SK-N-SH (cell line): Measurements from ENCODE around the gene MLC1. TPM values are rescaled to one million over a fixed set of nuclear protein-coding genes. Genes with fewer than 3 reads are reported as not detected.

ENCODE experiments used
- ELF1 ChIP-seq: IDR thresholded peaks from 2 replicates; pipeline ENCODE4 v1.4.0; 2012
- GATA2 ChIP-seq: sonication (generic); formaldehyde crosslinking; IDR thresholded peaks from 2 replicates; pipeline ENCODE4 v1.5.0; 2020; ENCODE audit warnings: mild to moderate bottlenecking, missing genetic modification reagents
- PBX3 ChIP-seq: IDR thresholded peaks from 2 replicates; pipeline ENCODE4; 2012
- RCOR1 ChIP-seq: fragments of 150-350 bp; IDR thresholded peaks from 2 replicates; pipeline ENCODE4 v1.6.1; 2017; ENCODE audit warnings: antibody characterized with exemption, low read length
- RFX5 ChIP-seq: IDR thresholded peaks from 2 replicates; pipeline ENCODE4 v1.6.1; 2012; ENCODE audit warnings: mild to moderate bottlenecking, improper control_type of control experiment, low read length
- TEAD4 ChIP-seq: IDR thresholded peaks from 2 replicates; pipeline ENCODE4 v1.4.0; 2012; ENCODE audit warnings: mild to moderate bottlenecking, borderline replicate concordance; ENCODE audit not compliant: insufficient read depth
- YY1 ChIP-seq: IDR thresholded peaks from 2 replicates; pipeline ENCODE4 v1.4.0; 2012; ENCODE audit warnings: low read depth, mild to moderate bottlenecking
- polyA plus RNA-seq, 3 experiments: library from polyadenylated mRNA; depleted of rRNA; stranded (reverse); fragments of >200 nt; gene quantifications; 2 replicates each; pipeline ENCODE4 v1.2.3, GENCODE V29; 2012
- TF ChIP-seq, protein P1 (sequence below): IDR thresholded peaks from 2 replicates; pipeline ENCODE4 v1.6.1; 2012; ENCODE audit warnings: mild to moderate bottlenecking, low read depth, low read length, moderate library complexity
- TF ChIP-seq, protein P2 (sequence below): IDR thresholded peaks from 2 replicates; pipeline ENCODE4 v1.4.0; 2012; ENCODE audit warnings: low read depth, borderline replicate concordance

Gene MLC1
- polyA plus RNA-seq, 1 of the 3 experiments (the other 2 are of a cell fraction), result not detected

DNA sequence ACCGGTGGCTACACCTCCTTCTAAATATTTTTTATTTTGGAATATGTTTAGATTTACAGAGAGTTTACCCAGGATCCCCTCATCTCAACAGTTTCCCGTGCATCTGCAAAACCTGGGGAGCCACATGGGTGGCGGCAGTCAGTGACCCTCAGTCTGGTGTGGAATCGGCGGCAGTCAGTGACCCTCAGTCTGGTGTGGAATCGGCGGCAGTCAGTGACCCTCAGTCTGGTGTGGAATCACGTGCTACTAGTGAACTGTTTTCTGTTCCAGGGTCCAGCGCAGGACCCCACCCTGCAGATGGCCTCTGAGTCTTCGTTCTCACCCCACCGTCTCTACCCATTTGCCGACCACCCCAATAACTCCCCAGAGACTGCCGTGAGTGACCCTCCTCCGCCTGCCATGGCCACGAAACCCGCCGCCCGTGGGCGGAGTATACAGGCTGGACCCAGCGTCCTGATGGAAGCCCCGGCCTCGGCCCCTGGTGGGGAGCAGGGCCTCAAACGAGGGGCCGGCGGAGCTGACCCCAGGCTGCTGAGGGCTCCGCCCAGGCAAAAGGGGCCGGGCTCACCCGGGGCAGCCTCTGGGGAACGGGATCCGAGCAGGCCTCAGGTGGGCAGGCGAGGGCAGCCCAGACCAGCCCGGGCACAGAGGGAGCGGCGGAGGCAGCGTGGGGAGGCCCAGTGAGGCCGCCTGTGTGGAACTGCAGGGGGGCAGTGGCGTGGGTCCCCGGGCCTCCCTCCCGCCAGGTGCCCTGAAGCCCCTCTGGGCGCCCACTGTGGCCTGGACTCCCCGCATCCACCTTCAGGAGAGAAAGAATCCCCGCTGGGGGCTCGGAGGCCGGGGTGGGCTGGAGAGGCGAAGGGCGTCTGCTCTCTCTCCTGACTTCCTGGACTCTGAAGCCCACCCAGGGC, 75.2 kb downstream of the MLC1 start (continued):
- TF ChIP-seq, protein P1, sequence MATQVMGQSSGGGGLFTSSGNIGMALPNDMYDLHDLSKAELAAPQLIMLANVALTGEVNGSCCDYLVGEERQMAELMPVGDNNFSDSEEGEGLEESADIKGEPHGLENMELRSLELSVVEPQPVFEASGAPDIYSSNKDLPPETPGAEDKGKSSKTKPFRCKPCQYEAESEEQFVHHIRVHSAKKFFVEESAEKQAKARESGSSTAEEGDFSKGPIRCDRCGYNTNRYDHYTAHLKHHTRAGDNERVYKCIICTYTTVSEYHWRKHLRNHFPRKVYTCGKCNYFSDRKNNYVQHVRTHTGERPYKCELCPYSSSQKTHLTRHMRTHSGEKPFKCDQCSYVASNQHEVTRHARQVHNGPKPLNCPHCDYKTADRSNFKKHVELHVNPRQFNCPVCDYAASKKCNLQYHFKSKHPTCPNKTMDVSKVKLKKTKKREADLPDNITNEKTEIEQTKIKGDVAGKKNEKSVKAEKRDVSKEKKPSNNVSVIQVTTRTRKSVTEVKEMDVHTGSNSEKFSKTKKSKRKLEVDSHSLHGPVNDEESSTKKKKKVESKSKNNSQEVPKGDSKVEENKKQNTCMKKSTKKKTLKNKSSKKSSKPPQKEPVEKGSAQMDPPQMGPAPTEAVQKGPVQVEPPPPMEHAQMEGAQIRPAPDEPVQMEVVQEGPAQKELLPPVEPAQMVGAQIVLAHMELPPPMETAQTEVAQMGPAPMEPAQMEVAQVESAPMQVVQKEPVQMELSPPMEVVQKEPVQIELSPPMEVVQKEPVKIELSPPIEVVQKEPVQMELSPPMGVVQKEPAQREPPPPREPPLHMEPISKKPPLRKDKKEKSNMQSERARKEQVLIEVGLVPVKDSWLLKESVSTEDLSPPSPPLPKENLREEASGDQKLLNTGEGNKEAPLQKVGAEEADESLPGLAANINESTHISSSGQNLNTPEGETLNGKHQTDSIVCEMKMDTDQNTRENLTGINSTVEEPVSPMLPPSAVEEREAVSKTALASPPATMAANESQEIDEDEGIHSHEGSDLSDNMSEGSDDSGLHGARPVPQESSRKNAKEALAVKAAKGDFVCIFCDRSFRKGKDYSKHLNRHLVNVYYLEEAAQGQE, result no peak
- TF ChIP-seq ELF1 (no peak), RCOR1 (no peak), PBX3 (no peak), TEAD4 (no peak), RFX5 (no peak), YY1 (no peak), GATA2 (CRISPR knock-in tag) (no peak)
- TF ChIP-seq, protein P2, sequence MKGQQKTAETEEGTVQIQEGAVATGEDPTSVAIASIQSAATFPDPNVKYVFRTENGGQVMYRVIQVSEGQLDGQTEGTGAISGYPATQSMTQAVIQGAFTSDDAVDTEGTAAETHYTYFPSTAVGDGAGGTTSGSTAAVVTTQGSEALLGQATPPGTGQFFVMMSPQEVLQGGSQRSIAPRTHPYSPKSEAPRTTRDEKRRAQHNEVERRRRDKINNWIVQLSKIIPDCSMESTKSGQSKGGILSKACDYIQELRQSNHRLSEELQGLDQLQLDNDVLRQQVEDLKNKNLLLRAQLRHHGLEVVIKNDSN, result no peak

Other genes with a start within 250 kb of the MLC1 start
- gene ZBED4, start 231.6 kb downstream of the MLC1 start, polyA plus RNA-seq (2012; rRNA removed), result 6.8 and 7.9 TPM in 2 replicates
- gene ALG12, start 167.0 kb downstream of the MLC1 start, polyA plus RNA-seq (2012; rRNA removed), result 7.5 and 9.9 TPM in 2 replicates
- gene CRELD2, start 166.8 kb downstream of the MLC1 start, polyA plus RNA-seq (2012; rRNA removed), result 92.5 and 113 TPM in 2 replicates
- 9.9 and 15.3 TPM in 2 replicates for gene PIM3, start 124.7 kb downstream of the MLC1 start, polyA plus RNA-seq (2012; rRNA removed)
- gene IL17REL, start 72.7 kb downstream of the MLC1 start, polyA plus RNA-seq (2012; rRNA removed), result not detected in 2 replicates
- gene TTLL8, start 27.1 kb downstream of the MLC1 start, polyA plus RNA-seq (2012; rRNA removed), result not detected in 2 replicates
- 2.1 and 3.0 TPM in 2 replicates for gene MOV10L1, start 4.6 kb upstream of the MLC1 start, polyA plus RNA-seq (2012; rRNA removed)
- gene PANX2, start 85.3 kb upstream of the MLC1 start, polyA plus RNA-seq (2012; rRNA removed), result 1.3 and 2.4 TPM in 2 replicates
- gene TRABD, start 100.5 kb upstream of the MLC1 start, polyA plus RNA-seq (2012; rRNA removed), result 36.7 and 50.6 TPM in 2 replicates
- 23.3 and 26.7 TPM in 2 replicates for gene SELENOO, start 115.6 kb upstream of the MLC1 start, polyA plus RNA-seq (2012; rRNA removed)
- gene TUBGCP6, start 159.6 kb upstream of the MLC1 start, polyA plus RNA-seq (2012; rRNA removed), result 40.4 and 42.8 TPM in 2 replicates
- gene HDAC10, start 165.8 kb upstream of the MLC1 start, polyA plus RNA-seq (2012; rRNA removed), result 51.9 and 55.1 TPM in 2 replicates
- gene MAPK12, start 176.3 kb upstream of the MLC1 start, polyA plus RNA-seq (2012; rRNA removed), result 118 TPM in 2 replicates
- 36.0 and 38.3 TPM in 2 replicates for gene MAPK11, start 185.0 kb upstream of the MLC1 start, polyA plus RNA-seq (2012; rRNA removed)
- 85.8 and 108 TPM in 2 replicates for gene PLXNB2, start 222.2 kb upstream of the MLC1 start, polyA plus RNA-seq (2012; rRNA removed)
- 5.6 and 5.8 TPM in 2 replicates for gene DENND6B, start 241.6 kb upstream of the MLC1 start, polyA plus RNA-seq (2012; rRNA removed)